ENCODE data around the gene METTL16. TPM values are rescaled to one million over a fixed set of nuclear protein-coding genes. Genes with fewer than 3 reads are reported as not detected.

METTL16 gene
- total and polyA plus RNA-seq, 2 of the 4 experiments (the other 2 are of a cell fraction) = 11.8 to 15.4 TPM

- dilution Hi-C loops (cut with HindIII; ENCODE audit: low sequenced_read_pairs, unreplicated experiment) = no loop called here
- no CpG with 5 or more reads among the region's 5 CpGs for WGBS, 2 experiments (ENCODE audit: extremely low coverage in 2 of 2, insufficient read length in 1 of 2)
Observed at GRCh38 chr17:2517539-2517938, 5.9 kb upstream of the METTL16 start.

More at GRCh38 chr17:2517539-2517938, 5.9 kb upstream of the METTL16 start:
- no peaks in the 10 kb centered on the region for H3K27me3 ChIP-seq (ENCODE audit: control insufficient read depth, insufficient read depth, low read length)
- no peak overlapping the region for H4K8ac ChIP-seq (ENCODE audit: low read depth in 2 of 2, low read length in 2 of 2)
- in situ Hi-C loops (cut with MboI; ENCODE audit: low sequenced_read_pairs) (no loop called here), intact Hi-C loops (cut with micrococcal nuclease) (no loop called here)
- H2AK5ac ChIP-seq (ENCODE audit: low read depth, low read length) = no peak overlapping the region
- H3K4me1 ChIP-seq (ENCODE audit: control insufficient read depth, insufficient read depth, low read length) = no peaks in the 10 kb centered on the region
- no peak overlapping the region for H3K14ac ChIP-seq (replicated peaks; ENCODE audit: low read depth, low read length)
- no TSS peak for BruUV-seq (replicated peaks)
- H3K9ac ChIP-seq (ENCODE audit: low read depth, low read length) = no peak overlapping the region
- no peaks in the 10 kb centered on the region for H3K79me1 ChIP-seq (ENCODE audit: low read depth in 1 of 2, low read length in 2 of 2)
- DNase-seq (no peak), ATAC-seq (ENCODE audit: low read depth) (no peak)
- H4K91ac ChIP-seq (ENCODE audit: insufficient read depth, low read depth, low read length) = no peak overlapping the region
- H2BK20ac ChIP-seq (ENCODE audit: low read depth, low read length) = no peak overlapping the region
- H2AK9ac ChIP-seq (replicated peaks; ENCODE audit: low read depth, low read length, poor library complexity) = no peak overlapping the region
- POLR2A ChIA-PET (ENCODE audit: unreplicated experiment) = no interaction called here
- no peak overlapping the region for H3K56ac ChIP-seq (ENCODE audit: extremely low read depth, insufficient read depth, low read length)
- H3K4me2 ChIP-seq (ENCODE audit: low read depth, low read length) = no peak overlapping the region
- no peak overlapping the region for H3K23ac ChIP-seq (ENCODE audit: low read depth, low read length)
- H2AFZ ChIP-seq (replicated peaks; ENCODE audit: low read length, poor library complexity) = peak overlapping the region; percentile 43
- H3K18ac ChIP-seq (ENCODE audit: low read depth, low read length) = no peak overlapping the region
- H3K27ac ChIP-seq (ENCODE audit: insufficient read depth, low read length) = no peak overlapping the region
- no peak overlapping the region for H2BK15ac ChIP-seq (ENCODE audit: low read depth, low read length)
- H3K4me3 ChIP-seq (ENCODE audit: insufficient read depth, low read depth, low read length) = no peak overlapping the region
- H3K4ac ChIP-seq (ENCODE audit: low read depth, low read length) = no peak overlapping the region
- TF ChIP-seq CHD1 (IDR thresholded peaks at IDR 0.05; ENCODE audit: low read depth, low read length) = no peak
- TF ChIP-seq MXI1 (IDR thresholded peaks at IDR 0.05; ENCODE audit: borderline replicate concordance, low read depth, low read length) = no peak
- no peak for TF ChIP-seq MAZ (IDR thresholded peaks at IDR 0.05; ENCODE audit: borderline replicate concordance, low read depth, low read length)
- no peak for TF ChIP-seq CTCF (conservative IDR thresholded peaks at IDR 0.05; ENCODE audit: low read depth, low read length)
- TF ChIP-seq CEBPB (IDR thresholded peaks at IDR 0.05; ENCODE audit: low read depth, low read length) = no peak
- no peaks in the 10 kb centered on the region for H3K9me3 ChIP-seq (ENCODE audit: control insufficient read depth, insufficient read depth, low read length)
- CTCF ChIA-PET = no interaction called here
- no peak overlapping the region for H4K5ac ChIP-seq (ENCODE audit: low read depth, low read length)
- H2BK120ac ChIP-seq (ENCODE audit: low read depth, low read length) = no peak overlapping the region
- no peak overlapping the region for H2BK5ac ChIP-seq (ENCODE audit: low read depth, low read length, poor library complexity, severe bottlenecking)
- H4K20me1 ChIP-seq (ENCODE audit: insufficient read depth, low read length) = no peaks in the 10 kb centered on the region
- no peaks in the 10 kb centered on the region for H3K9me1 ChIP-seq (ENCODE audit: insufficient read depth, low read length)
- no peaks in the 10 kb centered on the region for H3K36me3 ChIP-seq (ENCODE audit: control insufficient read depth, insufficient read depth, low read length)
